ENCODE data around the gene TMEM209.
A peak's percentile ranks its signal among the peaks of the same experiment; 100 is the strongest.

Gene TMEM209

DNA sequence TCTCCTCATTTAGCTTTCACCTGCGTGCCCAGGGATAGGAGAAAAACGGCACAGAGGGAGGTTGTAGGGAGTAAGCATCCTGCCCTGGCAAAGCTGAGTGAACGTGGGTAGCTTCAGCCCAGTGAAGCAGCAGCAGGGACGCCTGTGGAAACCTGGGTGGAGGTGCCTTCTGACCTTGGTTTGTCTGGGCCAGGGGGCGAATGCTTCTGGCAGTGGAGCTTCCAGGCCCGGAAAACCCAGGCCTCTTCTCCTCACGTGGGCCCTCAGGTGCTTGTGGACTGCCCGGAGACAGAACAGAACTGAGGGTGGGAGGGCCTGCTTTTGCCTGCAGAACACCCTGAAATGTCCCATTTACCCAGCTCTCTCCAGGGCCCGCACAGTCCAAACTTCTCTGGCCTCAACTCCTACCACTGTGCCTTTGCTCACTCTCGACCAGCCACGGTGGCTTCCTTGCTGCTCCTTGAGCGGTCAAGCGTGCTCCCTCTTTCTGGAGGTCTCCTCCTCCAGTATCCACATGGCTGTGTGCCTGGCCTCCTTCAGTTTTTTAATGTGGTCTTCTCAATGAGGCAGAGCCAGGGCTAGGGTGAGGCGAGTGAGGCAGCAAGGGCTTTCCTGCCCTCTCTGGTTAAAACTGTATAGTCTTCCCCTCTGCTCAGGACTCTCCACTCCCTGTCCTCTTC is 62.4 kb downstream of the TMEM209 start:
- no peak for DNase-seq (ENCODE audit: extremely low read depth, low read depth)
- TF ChIP-seq, protein P1, sequence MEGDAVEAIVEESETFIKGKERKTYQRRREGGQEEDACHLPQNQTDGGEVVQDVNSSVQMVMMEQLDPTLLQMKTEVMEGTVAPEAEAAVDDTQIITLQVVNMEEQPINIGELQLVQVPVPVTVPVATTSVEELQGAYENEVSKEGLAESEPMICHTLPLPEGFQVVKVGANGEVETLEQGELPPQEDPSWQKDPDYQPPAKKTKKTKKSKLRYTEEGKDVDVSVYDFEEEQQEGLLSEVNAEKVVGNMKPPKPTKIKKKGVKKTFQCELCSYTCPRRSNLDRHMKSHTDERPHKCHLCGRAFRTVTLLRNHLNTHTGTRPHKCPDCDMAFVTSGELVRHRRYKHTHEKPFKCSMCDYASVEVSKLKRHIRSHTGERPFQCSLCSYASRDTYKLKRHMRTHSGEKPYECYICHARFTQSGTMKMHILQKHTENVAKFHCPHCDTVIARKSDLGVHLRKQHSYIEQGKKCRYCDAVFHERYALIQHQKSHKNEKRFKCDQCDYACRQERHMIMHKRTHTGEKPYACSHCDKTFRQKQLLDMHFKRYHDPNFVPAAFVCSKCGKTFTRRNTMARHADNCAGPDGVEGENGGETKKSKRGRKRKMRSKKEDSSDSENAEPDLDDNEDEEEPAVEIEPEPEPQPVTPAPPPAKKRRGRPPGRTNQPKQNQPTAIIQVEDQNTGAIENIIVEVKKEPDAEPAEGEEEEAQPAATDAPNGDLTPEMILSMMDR (IDR thresholded peaks at IDR 0.05; ENCODE audit: low read depth, low read length, missing control alignments): no peak
- H3K4me3 ChIP-seq (replicated peaks; ENCODE audit: low read depth, low read length): no peak overlapping the region

DNA sequence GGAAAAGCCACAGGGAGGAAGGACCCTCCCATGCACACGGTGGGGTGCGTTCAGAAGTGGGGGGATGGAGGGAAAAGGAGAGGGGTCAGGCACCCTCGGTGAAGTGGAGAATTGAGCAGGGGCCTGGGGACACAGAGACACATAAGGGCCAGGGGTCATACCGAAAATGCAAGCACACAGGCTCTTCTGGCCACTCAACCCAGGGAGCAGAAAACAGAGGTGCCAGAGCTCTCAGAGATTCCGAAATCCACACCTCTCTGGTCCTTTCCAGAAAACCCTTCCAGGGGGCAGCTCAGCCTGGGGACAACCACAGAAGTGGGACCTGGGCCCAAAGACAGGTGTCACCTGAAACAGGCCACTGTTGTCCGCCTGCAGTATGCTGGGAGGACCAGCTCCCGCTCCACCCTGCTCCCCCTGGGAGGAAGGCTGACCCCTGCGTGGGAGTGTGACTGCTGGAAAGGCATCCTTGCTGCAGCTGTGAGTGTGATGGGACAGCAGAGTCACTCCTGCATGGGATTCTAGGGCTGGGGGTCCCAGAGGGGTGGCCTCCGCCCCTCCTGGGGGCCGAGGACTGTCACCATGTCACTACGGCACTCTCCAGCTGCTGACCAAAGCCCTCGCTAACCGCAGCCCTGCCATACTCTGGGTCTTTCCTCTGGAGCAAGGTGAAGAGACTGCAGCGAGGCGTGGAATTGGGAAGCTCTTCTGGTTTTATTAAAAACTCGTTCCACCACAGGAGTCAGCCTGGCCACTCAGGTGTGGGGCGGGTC is 63.1 kb downstream of the TMEM209 start:
- TF ChIP-seq, protein P1 (IDR thresholded peaks at IDR 0.05; ENCODE audit: low read depth, low read length, missing control alignments): no peak
- DNase-seq (ENCODE audit: extremely low read depth, low read depth): no peak
- H3K4me3 ChIP-seq (replicated peaks; ENCODE audit: low read depth, low read length): peak overlapping the region; percentile 23; the same call in 1 of the 2 replicates

DNA sequence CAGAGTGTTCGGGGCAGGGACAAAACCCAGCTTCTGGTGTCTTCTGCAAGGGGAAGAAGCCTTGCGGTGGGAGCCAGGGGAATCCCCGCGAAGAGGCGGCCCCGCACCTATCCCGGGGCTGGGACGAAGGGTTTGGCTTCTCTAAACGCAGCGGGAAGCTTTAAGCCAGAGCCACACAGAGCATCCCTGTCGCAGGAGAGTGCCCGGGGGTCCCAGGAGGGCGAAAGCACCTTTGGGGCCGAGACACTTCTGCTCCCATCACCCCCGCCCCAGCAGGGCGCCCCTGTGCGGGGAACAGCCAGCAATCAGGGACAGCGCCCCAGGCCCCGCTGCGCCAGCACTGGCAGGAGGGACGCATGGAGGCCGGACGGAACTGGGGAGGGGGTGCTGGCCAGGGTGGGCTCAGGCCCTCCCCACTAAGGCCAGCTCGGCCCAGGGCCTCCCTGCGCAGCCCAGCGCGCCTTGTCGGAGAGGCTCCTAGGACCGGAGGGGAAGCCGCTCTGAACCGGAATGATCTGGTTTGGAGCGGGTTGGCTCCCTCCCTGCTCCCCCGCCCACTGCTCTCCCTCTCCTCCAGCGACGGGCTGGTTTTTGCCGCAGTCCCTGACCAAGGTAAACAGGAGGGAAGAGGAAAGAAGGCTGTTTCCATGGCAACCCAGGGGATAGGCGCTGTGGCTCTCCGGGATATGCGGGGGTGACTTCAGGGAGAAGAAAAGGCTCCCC is 63.9 kb downstream of the TMEM209 start:
- peak overlapping the region; percentile 23 for H3K4me3 ChIP-seq (replicated peaks; ENCODE audit: low read depth, low read length)
- TF ChIP-seq, protein P1 (IDR thresholded peaks at IDR 0.05; ENCODE audit: low read depth, low read length, missing control alignments): no peak
- peak; percentile 62 for DNase-seq (ENCODE audit: extremely low read depth, low read depth)

DNA sequence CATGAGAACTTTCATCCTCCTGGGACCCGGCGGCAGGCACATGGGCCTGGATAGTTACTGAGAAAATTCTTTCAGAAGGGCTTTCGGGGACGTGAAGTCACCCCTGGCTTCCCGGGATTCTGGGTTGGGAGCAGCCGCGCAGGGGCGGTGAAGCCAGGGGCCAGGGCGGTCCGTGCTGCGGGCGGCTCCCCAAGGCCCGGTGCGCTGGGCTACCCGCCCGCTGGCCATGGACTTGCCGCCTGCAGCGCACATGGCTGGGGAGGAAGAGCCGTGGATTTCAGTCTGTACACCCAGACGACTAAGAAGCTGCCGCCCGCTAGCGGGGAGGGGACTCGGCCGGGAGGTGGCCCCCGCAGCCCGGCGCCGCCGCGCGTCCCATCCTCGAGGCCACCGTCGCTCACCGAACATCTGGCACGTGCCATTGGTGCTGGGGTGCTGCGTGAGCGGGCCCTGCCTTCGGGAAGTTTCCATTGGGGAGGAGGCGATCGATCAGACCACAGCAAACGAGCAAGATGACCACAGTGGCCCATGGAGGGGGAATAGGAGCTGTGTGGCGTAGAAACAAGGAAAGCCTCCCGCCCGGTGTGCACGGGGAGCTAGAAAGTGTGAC is 64.5 kb downstream of the TMEM209 start:
- TF ChIP-seq, protein P1 (IDR thresholded peaks at IDR 0.05; ENCODE audit: low read depth, low read length, missing control alignments): no peak
- no peak overlapping the region for H3K4me3 ChIP-seq (replicated peaks; ENCODE audit: low read depth, low read length)
- no peak for DNase-seq (ENCODE audit: extremely low read depth, low read depth)

DNA sequence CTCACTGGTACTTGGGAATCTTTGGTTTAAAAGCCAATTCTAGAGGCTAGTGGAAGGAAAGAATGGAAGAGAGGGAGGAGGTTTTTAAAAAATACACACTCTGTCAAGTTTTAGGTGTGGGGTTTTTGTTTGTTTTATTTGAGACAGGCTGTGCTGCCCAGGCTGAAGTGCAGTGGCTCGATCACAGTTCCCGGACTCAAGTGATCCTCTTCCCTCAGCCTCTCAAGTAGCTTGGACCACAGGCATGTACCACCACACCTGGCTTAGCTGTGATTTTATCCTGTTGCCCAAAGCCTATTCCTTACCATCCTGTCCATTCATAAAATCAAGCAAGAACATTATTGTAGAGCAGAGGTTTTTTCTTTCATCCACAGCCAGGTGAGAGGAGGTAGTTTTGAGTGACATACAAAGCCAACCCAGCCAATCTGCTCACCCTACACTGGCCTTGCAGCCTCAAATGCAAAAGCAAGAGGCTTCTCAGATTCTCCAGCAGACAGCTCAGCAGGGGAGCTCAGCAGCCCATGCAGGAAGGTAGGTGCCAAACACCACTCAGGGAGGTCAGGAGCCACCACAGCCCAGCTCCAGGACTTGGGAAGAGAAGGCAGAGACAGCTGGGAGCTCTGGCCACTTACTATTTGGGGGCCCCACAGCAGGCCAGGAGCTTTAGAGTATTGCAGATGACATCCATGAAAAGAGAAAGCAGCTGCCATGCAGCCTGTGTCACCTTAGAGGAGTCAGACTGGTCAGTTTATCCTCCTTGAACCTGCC is 65.8 kb downstream of the TMEM209 start:
- no peak for DNase-seq (ENCODE audit: extremely low read depth, low read depth)
- H3K4me3 ChIP-seq (replicated peaks; ENCODE audit: low read depth, low read length): no peak overlapping the region
- TF ChIP-seq, protein P1 (IDR thresholded peaks at IDR 0.05; ENCODE audit: low read depth, low read length, missing control alignments): no peak

DNA sequence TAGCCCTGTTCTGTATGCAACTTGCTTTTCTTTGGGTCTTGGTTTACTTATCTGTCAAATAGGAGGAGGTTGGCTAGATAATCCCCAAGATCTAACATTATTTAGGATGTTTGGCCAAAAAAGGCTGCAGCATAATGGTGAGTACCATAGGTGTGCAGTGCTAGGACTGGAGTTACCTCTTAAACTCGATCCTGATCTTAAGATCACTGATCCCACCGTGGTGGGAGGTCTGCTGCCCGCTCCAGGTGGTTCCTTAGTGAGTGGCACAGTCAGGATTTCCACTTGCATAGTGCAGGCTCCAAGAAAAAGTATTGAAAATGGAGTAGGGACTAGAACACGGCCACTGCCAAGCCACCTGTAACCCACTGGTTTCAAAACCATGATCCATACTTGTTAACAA is 68.0 kb downstream of the TMEM209 start:
- DNase-seq (ENCODE audit: extremely low read depth, low read depth): no peak
- TF ChIP-seq, protein P1 (IDR thresholded peaks at IDR 0.05; ENCODE audit: low read depth, low read length, missing control alignments): no peak
- no peak overlapping the region for H3K4me3 ChIP-seq (replicated peaks; ENCODE audit: low read depth, low read length)
